GM12874 (cell line): ENCODE data around the gene CNKSR2.

ENCODE experiments used
- CTCF ChIP-seq: IDR thresholded peaks from 2 replicates; pipeline ENCODE4 v1.5.1; 2011; ENCODE audit warnings: low read depth, mild to moderate bottlenecking, control low read depth, low read length, moderate library complexity; ENCODE audit not compliant: insufficient read depth

CNKSR2 gene

GRCh38 chrX:21606002-21606401 is 231.8 kb downstream of the CNKSR2 start:
- no peak for TF ChIP-seq CTCF

- no peak for TF ChIP-seq CTCF
Measured at GRCh38 chrX:21610168-21610567, 235.9 kb downstream of the CNKSR2 start.

DNA sequence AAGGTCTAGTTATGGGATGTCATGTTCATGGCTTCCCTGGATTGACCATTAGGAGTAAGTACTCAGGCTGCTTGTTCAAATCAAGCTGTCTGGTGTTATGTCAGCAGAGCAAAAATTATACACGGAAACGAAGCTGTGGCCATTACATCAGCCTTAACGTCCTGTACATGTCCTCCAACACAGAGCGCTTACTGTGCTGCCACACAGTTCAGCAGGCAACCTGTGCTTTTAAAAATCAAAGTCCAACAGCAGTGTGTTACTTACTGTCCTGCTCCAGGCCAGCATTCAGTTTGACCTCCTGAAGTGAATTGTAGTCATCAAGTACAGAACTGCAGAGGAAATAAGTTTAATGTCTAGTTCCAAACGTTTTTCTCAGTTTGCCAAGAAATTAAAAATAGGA is 237.9 kb downstream of the CNKSR2 start:
- TF ChIP-seq CTCF: no peak

DNA sequence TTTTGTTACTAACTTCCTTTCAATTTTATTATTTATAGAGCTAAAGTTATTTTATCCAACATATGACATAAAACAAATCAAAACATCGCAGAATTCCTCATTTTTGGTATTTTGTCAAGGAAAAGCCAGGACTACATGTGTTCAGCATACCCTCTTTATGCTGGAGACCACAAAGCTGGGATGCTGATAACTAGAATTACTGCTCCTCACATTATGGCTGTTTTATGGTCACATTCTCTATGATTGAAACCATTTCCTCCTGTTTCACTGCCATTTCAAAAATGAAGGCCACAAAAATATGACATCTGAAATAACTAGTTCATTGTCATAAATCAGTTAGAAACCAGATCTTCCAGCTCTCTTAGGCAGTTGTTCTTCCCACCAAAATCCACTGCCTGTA is 242.2 kb downstream of the CNKSR2 start:
- no peak for TF ChIP-seq CTCF

GRCh38 chrX:21620234-21620633 is 246.0 kb downstream of the CNKSR2 start:
- TF ChIP-seq CTCF: no peak

- no peak for TF ChIP-seq CTCF
Measured at GRCh38 chrX:21623778-21624501, 249.7 kb downstream of the CNKSR2 start.

DNA sequence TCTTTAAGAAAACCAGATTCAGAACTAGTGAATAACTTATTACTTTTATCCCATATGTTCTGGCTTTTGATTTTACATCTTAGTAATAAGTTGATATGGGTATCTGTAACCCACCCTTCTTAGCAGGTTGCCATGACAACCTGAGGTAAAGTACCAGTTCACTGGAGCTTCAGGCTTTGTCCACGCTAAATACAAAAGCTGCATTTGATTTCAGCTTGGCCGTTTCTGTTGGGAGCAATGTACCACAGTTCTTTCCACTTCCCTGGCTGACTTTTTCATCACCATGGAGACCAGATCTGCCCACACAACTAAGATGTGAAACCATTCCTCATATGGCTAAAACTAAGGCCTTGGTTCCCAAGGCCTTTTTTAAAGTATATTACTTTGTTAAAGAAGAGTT is 257.8 kb downstream of the CNKSR2 start:
- TF ChIP-seq CTCF: no peak
